ENCODE data around the gene HSPA4L. TPM values are rescaled to one million over a fixed set of nuclear protein-coding genes. Genes with fewer than 3 reads are reported as not detected.

The HSPA4L gene
- total RNA-seq, 1 experiment from 2014 or later: 5.3 TPM

- Histone ChIP-seq H3K18ac (ENCODE audit: insufficient read length, low read depth, low read length) (no peak overlapping the region), H3K4ac (ENCODE audit: low read depth, low read length) (no peak overlapping the region), H3K27me3 (ENCODE audit: insufficient read depth, low read length) (no peaks in the 10 kb centered on the region), H2BK120ac (ENCODE audit: low read depth, low read length, poor library complexity, severe bottlenecking) (no peak overlapping the region), H3K23ac (ENCODE audit: insufficient read length, low read depth, low read length) (no peak overlapping the region), H4K8ac (replicated peaks; ENCODE audit: insufficient read length, low read depth, low read length) (no peak overlapping the region), H3K9ac (ENCODE audit: extremely low read depth, insufficient read length, low read length) (no peak overlapping the region), H2BK20ac (ENCODE audit: low read depth, low read length, poor library complexity, severe bottlenecking) (no peak overlapping the region), H3K4me2 (ENCODE audit: insufficient read depth, insufficient read length, low read length) (no peak overlapping the region), H2BK12ac (ENCODE audit: insufficient read length, low read depth, low read length) (no peak overlapping the region), H3K79me1 (ENCODE audit: insufficient read depth, low read depth, low read length, poor library complexity, severe bottlenecking) (no peaks in the 10 kb centered on the region), H4K5ac (ENCODE audit: insufficient read length, low read depth, low read length) (no peak overlapping the region), H3K56ac (ENCODE audit: insufficient read length, low read depth, low read length) (no peak overlapping the region), H3K79me2 (ENCODE audit: insufficient read depth, low read length) (no peaks in the 10 kb centered on the region), H2AFZ (ENCODE audit: low read length) (no peak overlapping the region), H2BK5ac (ENCODE audit: insufficient read length, low read length) (no peak overlapping the region), H4K20me1 (ENCODE audit: control insufficient read depth, insufficient read depth, insufficient read length) (no peaks in the 10 kb centered on the region), H3T11ph (ENCODE audit: low read length) (no peak overlapping the region), H3K4me1 (ENCODE audit: insufficient read depth, low read length) (no peaks in the 10 kb centered on the region), H3K14ac (ENCODE audit: insufficient read depth, low read length) (no peak overlapping the region), H3K23me2 (ENCODE audit: insufficient read length, low read depth, low read length, poor library complexity, severe bottlenecking) (no peaks in the 10 kb centered on the region), H3K9me3 (ENCODE audit: control insufficient read depth, low read depth, low read length) (no peaks in the 10 kb centered on the region), H3K27ac (ENCODE audit: insufficient read length, low read depth, low read length) (no peak overlapping the region), H2AK5ac (ENCODE audit: insufficient read length, low read length) (no peak overlapping the region), H2BK15ac (ENCODE audit: low read depth, low read length) (no peak overlapping the region), H4K91ac (ENCODE audit: insufficient read length, low read depth, low read length) (no peak overlapping the region)
- no CpG with 5 or more reads among the region's 2 CpGs for WGBS (ENCODE audit: extremely low coverage, insufficient read length, low lambda C conversion rate)
- no peak for DNase-seq
- no peak for TF ChIP-seq CTCF (conservative IDR thresholded peaks at IDR 0.05)
- no peaks in the 10 kb centered on the region for H3K9me3 Mint-ChIP-seq
- H3K4me3 Mint-ChIP-seq: no peak overlapping the region
- no peaks in the 10 kb centered on the region for H3K27me3 Mint-ChIP-seq (ENCODE audit: low read depth)
- H3K36me3 Mint-ChIP-seq (ENCODE audit: insufficient read depth in 1 of 3, low read depth in 3 of 3): peaks cover 0 to 2% (median 0%) of the 10 kb centered on the region in 3 experiments; a peak in 2 of 7 replicates
- H3K4me1 Mint-ChIP-seq: peaks cover 3 to 4% of the 10 kb centered on the region in 2 experiments; a peak in 2 of 4 replicates
- H3K27ac Mint-ChIP-seq: no peak overlapping the region
Measured at GRCh38 chr4:127734976-127735375, 47.1 kb upstream of the HSPA4L start.
